ENCODE measurements around the gene TRUB2. TPM values are rescaled to one million over a fixed set of nuclear protein-coding genes. Genes with fewer than 3 reads are reported as not detected.

Gene TRUB2
- total and polyA plus RNA-seq, 2 donors (not counting 1 experiment from before 2014, with no cell fraction given), result 7.6 to 21.5 TPM

GRCh38 chr9:128310461-128310860, 11.8 kb downstream of the TRUB2 start:
- H3K9me3 Mint-ChIP-seq (ENCODE audit: insufficient read depth), result no peaks in the 10 kb centered on the region
- Histone ChIP-seq H2AFZ (ENCODE audit: insufficient read depth, low read depth, low read length, poor library complexity, severe bottlenecking) (no peak overlapping the region), H3K27ac (ENCODE audit: low read length in 2 of 2) (no peak overlapping the region), H3K27me3 (replicated peaks in 1 of 4; ENCODE audit: control extremely low read depth in 1 of 4, control insufficient read depth in 3 of 4, insufficient read depth in 4 of 4, low read length in 3 of 4) (no peaks in the 10 kb centered on the region), H3K4me1 (ENCODE audit: control insufficient read depth in 2 of 2, insufficient read depth in 2 of 2, low read length in 2 of 2) (no peaks in the 10 kb centered on the region), H4K20me1 (ENCODE audit: control insufficient read depth, insufficient read depth, low read length, poor library complexity, severe bottlenecking) (no peaks in the 10 kb centered on the region), H3K9me3 (ENCODE audit: control extremely low read depth in 1 of 3, control insufficient read depth in 2 of 3, insufficient read depth in 1 of 3, low read length in 2 of 3) (no peaks in the 10 kb centered on the region), H3K4me3 (ENCODE audit: control extremely low read depth in 1 of 5, extremely low read depth in 1 of 5, insufficient read depth in 1 of 5, low read depth in 2 of 5, low read length in 4 of 5) (no peak overlapping the region), H3K79me2 (ENCODE audit: control insufficient read depth, insufficient read depth, low read length) (no peaks in the 10 kb centered on the region), H3K4me2 (replicated peaks; ENCODE audit: low read depth, low read length, poor library complexity, severe bottlenecking) (no peak overlapping the region), H3K36me3 (replicated peaks in 1 of 2; ENCODE audit: control extremely low read depth in 1 of 2, control insufficient read depth in 1 of 2, extremely low read depth in 1 of 2, insufficient read depth in 2 of 2, low read length in 1 of 2) (peaks cover 0 to 30% of the 10 kb centered on the region in 2 experiments), H3K9ac (ENCODE audit: low read length) (no peak overlapping the region)
- no peak for DNase-seq
- WGBS (ENCODE audit: insufficient coverage), result 98% methylated on average over 10 of the region's 10 CpGs
- H3K4me3 Mint-ChIP-seq, result no peak overlapping the region
- no peaks in the 10 kb centered on the region for H3K27me3 Mint-ChIP-seq
- no peak overlapping the region for H3K27ac Mint-ChIP-seq
- ATAC-seq (ENCODE audit: low read depth), result no peak
- ChIA-PET CTCF (no interaction called here), POLR2A (no interaction called here)
- TF ChIP-seq CTCF (IDR thresholded peaks at IDR 0.05), result no peak
- TF ChIP-seq EZH2 (IDR thresholded peaks at IDR 0.05; ENCODE audit: borderline replicate concordance, insufficient read depth, low read depth, low read length, poor library complexity, severe bottlenecking), result no peak
- intact Hi-C loops (cut with micrococcal nuclease), result no loop called here
- no peaks in the 10 kb centered on the region for H3K4me1 Mint-ChIP-seq

GRCh38 chr9:128309551-128309950, 12.7 kb downstream of the TRUB2 start:
- H3K27ac ChIP-seq (ENCODE audit: low read length in 2 of 2), result no peak overlapping the region
- Mint-ChIP-seq H3K27ac (no peak overlapping the region), H3K27me3 (no peaks in the 10 kb centered on the region), H3K4me3 (no peak overlapping the region), H3K4me1 (no peaks in the 10 kb centered on the region), H3K9me3 (ENCODE audit: insufficient read depth) (no peaks in the 10 kb centered on the region)
- no peak overlapping the region for H2AFZ ChIP-seq (ENCODE audit: insufficient read depth, low read depth, low read length, poor library complexity, severe bottlenecking)
- H4K20me1 ChIP-seq (ENCODE audit: control insufficient read depth, insufficient read depth, low read length, poor library complexity, severe bottlenecking), result no peaks in the 10 kb centered on the region
- ATAC-seq (ENCODE audit: low read depth), result no peak
- H3K4me3 ChIP-seq (ENCODE audit: control extremely low read depth in 1 of 5, extremely low read depth in 1 of 5, insufficient read depth in 1 of 5, low read depth in 2 of 5, low read length in 4 of 5), result no peak overlapping the region
- no peaks in the 10 kb centered on the region for H3K79me2 ChIP-seq (ENCODE audit: control insufficient read depth, insufficient read depth, low read length)
- H3K27me3 ChIP-seq (replicated peaks in 1 of 4; ENCODE audit: control extremely low read depth in 1 of 4, control insufficient read depth in 3 of 4, insufficient read depth in 4 of 4, low read length in 3 of 4), result no peaks in the 10 kb centered on the region
- no peak for DNase-seq
- ChIA-PET CTCF (no interaction called here), POLR2A (interaction anchor here (0.6 to 0.7 kb wide), 2 partner anchors 22 to 521 kb away, joined by 4 to 6 read pairs; no protein-coding TSS in a partner anchor)
- H3K9ac ChIP-seq (ENCODE audit: low read length), result no peak overlapping the region
- no peaks in the 10 kb centered on the region for H3K9me3 ChIP-seq (ENCODE audit: control extremely low read depth in 1 of 3, control insufficient read depth in 2 of 3, insufficient read depth in 1 of 3, low read length in 2 of 3)
- TF ChIP-seq EZH2 (IDR thresholded peaks at IDR 0.05; ENCODE audit: borderline replicate concordance, insufficient read depth, low read depth, low read length, poor library complexity, severe bottlenecking), result no peak
- no peak for TF ChIP-seq CTCF (IDR thresholded peaks at IDR 0.05)
- H3K4me1 ChIP-seq (ENCODE audit: control insufficient read depth in 2 of 2, insufficient read depth in 2 of 2, low read length in 2 of 2), result no peaks in the 10 kb centered on the region
- intact Hi-C loops (cut with micrococcal nuclease), result no loop called here
- no peak overlapping the region for H3K4me2 ChIP-seq (replicated peaks; ENCODE audit: low read depth, low read length, poor library complexity, severe bottlenecking)
- WGBS (ENCODE audit: insufficient coverage), result 97% methylated on average over 16 of the region's 16 CpGs
- peaks cover 0 to 23% of the 10 kb centered on the region in 2 experiments for H3K36me3 ChIP-seq (replicated peaks in 1 of 2; ENCODE audit: control extremely low read depth in 1 of 2, control insufficient read depth in 1 of 2, extremely low read depth in 1 of 2, insufficient read depth in 2 of 2, low read length in 1 of 2)

All from B cell (primary cell).